ENCODE data around the gene NCEH1. TPM values are rescaled to one million over a fixed set of nuclear protein-coding genes. Genes with fewer than 3 reads are reported as not detected.

The NCEH1 gene
- total RNA-seq, 3 donors from 2014 or later = 4.5 to 5.9 (median 4.6) TPM

DNA sequence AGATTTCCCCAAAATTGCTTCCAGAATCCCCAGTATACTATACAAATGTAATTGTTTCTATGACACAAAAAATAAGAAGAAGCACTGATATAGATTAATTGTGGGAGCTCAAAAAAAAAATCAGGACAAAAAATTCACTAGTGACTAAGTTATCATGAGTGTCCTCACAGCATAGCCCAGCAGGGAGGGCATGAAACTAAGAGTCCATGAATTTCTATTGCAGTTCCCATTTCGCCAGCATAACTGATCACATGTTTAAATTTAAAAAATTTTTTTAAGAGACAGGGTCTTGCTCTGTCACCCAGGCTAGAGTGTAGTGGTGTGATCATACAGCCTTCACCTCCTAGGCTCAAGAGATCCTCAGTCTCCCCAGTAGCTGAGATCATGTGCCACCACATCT lies 10.6 kb downstream of the NCEH1 start:
- DNase-seq = no peak
- Mint-ChIP-seq H3K4me1 (ENCODE audit: low read depth) (peaks cover 7% of the 10 kb centered on the region), H3K27me3 (ENCODE audit: low read depth) (no peaks in the 10 kb centered on the region), H3K9me3 (no peaks in the 10 kb centered on the region), H3K36me3 (ENCODE audit: insufficient read depth) (peaks cover 8% of the 10 kb centered on the region), H3K4me3 (no peak overlapping the region)
- ATAC-seq = no peak

DNA sequence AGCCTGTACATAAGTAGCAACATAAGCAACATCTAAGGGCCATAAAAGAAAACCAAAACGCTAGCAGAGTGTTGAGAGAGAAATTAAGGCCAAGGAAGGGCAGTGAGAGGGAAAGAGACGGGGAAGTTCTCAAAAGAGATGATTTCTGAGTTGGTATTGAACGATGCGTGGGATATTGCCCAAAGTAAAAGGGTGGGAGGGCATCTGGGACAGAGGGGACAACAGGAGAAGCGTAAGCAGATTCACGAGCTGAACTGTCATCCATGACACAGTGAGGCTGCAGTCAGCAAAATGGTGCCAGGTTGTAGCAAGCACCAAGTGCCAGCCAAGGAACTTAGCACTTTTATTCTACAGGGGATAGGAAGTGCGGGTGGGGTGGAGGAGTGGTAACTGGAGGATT lies 11.8 kb downstream of the NCEH1 start:
- ATAC-seq = no peak
- Mint-ChIP-seq H3K27me3 (ENCODE audit: low read depth) (no peaks in the 10 kb centered on the region), H3K4me1 (ENCODE audit: low read depth) (peaks cover 8% of the 10 kb centered on the region), H3K36me3 (ENCODE audit: insufficient read depth) (peaks cover 8% of the 10 kb centered on the region), H3K4me3 (no peak overlapping the region), H3K9me3 (no peaks in the 10 kb centered on the region)
- DNase-seq = no peak

DNA sequence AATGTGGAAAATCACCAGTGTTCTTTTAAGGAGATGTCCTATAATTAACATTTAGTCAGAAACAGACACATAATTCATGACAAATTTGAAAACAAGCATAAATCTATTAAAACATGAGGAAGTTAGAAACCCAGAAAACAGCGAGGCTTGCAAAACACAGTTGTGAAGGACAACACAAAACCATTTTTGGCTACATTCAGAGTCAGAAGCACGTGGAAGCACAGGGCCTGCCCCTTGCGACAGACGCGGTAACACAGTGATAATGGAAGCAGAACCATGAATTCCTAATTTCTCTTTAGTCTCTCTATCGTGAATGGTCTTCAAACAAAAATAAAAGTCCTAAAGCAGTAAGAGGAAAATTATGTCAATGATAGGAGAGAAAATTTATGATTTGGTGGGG lies 12.2 kb downstream of the NCEH1 start:
- DNase-seq (no peak), ATAC-seq (no peak)
- H3K4me1 Mint-ChIP-seq (ENCODE audit: low read depth) = peaks cover 5% of the 10 kb centered on the region
- no peaks in the 10 kb centered on the region for H3K27me3 Mint-ChIP-seq (ENCODE audit: low read depth)
- no peaks in the 10 kb centered on the region for H3K9me3 Mint-ChIP-seq
- H3K4me3 Mint-ChIP-seq = no peak overlapping the region
- H3K36me3 Mint-ChIP-seq (ENCODE audit: insufficient read depth) = peaks cover 8% of the 10 kb centered on the region

DNA sequence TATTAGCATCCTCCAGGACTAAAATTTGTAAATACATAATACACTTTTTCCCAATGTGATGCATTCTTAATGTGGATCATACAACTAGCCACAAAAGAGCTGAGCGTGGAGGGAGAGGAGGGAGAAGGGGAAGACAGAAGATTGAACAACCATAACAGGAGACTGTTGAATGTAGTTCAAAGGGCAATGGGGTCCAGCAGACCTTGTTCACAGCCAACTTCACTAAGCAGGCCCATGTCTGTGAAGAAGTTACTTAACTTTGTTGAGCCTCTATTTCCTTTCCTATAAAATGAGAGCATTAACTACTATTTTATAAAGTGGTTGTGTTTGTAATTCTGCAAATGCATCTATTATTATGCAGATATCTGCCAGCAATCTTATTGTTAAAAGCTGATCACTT lies 13.3 kb downstream of the NCEH1 start:
- ATAC-seq = no peak
- Mint-ChIP-seq H3K27me3 (ENCODE audit: low read depth) (no peaks in the 10 kb centered on the region), H3K9me3 (no peaks in the 10 kb centered on the region)

DNA sequence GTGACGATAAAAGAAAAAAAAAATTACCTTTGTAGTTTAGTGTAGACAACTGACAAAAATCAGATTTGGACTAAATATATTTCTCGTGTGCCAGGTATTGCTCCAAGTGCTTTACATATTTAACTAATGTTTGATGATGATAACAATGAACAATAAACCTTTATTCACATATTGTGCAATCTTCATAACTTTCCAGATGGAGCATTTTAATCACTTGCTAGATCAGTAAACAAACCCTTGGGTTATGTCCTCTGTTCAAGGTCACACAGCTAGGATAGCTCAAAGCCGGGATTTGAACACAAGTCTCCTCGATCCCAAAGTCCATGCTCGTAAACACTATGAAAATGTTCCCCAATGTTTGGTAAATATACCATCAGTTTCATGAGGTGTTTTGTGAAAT lies 14.5 kb downstream of the NCEH1 start:
- no peaks in the 10 kb centered on the region for H3K27me3 Mint-ChIP-seq (ENCODE audit: low read depth)
- no peaks in the 10 kb centered on the region for H3K9me3 Mint-ChIP-seq
- no peak overlapping the region for H3K4me3 Mint-ChIP-seq
- peaks cover 11% of the 10 kb centered on the region for H3K4me1 Mint-ChIP-seq (ENCODE audit: low read depth)
- DNase-seq = no peak
- H3K36me3 Mint-ChIP-seq (ENCODE audit: insufficient read depth) = peaks cover 5% of the 10 kb centered on the region
- ATAC-seq = no peak

More for the DNA sequence above, 13.3 kb downstream of the NCEH1 start:
- peaks cover 8% of the 10 kb centered on the region for H3K36me3 Mint-ChIP-seq (ENCODE audit: insufficient read depth)
- no peak for DNase-seq
- no peak overlapping the region for H3K4me3 Mint-ChIP-seq
- H3K4me1 Mint-ChIP-seq (ENCODE audit: low read depth) = peaks cover 12% of the 10 kb centered on the region

DNA sequence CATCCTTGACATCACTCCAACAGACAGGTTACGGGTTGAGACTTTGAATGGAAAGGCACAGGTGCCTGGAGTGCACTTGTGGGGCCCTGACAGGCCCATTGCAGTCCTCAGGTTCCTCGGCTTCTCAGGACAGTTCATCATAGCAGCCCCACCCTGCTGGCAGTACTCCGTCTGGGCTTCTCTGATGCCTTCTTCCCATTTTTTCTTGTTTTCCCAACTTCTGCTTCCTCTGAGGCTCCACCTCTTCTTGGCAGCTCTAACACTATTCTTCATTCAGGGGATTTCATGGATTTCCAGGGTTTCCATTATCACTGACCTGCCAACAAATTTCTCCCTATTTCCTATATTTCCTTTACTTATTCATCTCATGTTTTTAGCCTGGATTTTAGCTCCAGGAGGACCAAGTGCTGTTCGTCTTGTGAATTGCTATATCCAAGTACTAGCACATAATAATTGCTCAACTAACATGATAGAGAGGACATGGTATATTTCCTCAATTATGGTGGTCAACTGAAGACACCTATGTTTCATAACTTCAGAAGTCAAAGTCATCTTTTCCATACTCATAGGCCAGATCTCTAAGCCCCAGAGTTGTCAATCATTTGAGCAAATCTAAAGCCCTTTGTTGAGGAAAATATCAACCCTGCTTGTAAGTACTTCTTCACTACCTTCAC lies 16.2 kb downstream of the NCEH1 start:
- Mint-ChIP-seq H3K4me1 (ENCODE audit: low read depth) (peaks cover 11% of the 10 kb centered on the region), H3K27me3 (ENCODE audit: low read depth) (no peaks in the 10 kb centered on the region), H3K4me3 (no peak overlapping the region), H3K9me3 (no peaks in the 10 kb centered on the region), H3K36me3 (ENCODE audit: insufficient read depth) (peaks cover 5% of the 10 kb centered on the region)
- DNase-seq (no peak), ATAC-seq (no peak)

DNA sequence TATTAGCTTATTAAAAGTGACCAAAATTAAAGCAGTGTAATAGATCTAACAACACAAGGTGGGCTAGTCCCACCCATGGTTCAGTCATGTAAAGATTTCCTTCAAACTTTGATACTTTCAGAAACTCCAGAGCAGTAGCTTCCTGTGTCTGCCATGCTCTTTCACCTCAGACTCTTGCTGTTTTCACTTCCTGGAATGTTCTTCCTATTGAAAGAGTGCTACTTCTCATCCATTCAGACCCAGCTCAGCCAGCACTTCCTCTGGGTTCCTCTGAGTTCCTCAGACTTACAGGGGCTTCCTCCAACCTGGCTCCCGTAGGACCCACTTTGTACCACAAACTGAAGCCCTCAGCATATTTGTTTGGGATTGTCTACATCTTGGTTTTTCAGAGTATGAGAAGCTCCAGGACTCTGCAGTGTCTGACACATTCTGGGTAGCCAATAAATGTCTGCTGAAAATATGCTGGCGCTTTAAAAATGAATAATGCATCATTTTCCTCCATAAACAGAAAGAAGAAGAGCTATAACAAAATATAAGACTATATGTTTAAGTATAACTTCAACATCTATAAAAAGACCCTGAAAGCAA lies 18.0 kb downstream of the NCEH1 start:
- no peaks in the 10 kb centered on the region for H3K36me3 Mint-ChIP-seq (ENCODE audit: insufficient read depth)
- ATAC-seq = no peak
- no peaks in the 10 kb centered on the region for H3K9me3 Mint-ChIP-seq
- H3K27me3 Mint-ChIP-seq (ENCODE audit: low read depth) = no peaks in the 10 kb centered on the region
- no peak overlapping the region for H3K4me3 Mint-ChIP-seq
- DNase-seq = no peak
- H3K4me1 Mint-ChIP-seq (ENCODE audit: low read depth) = peaks cover 10% of the 10 kb centered on the region

DNA sequence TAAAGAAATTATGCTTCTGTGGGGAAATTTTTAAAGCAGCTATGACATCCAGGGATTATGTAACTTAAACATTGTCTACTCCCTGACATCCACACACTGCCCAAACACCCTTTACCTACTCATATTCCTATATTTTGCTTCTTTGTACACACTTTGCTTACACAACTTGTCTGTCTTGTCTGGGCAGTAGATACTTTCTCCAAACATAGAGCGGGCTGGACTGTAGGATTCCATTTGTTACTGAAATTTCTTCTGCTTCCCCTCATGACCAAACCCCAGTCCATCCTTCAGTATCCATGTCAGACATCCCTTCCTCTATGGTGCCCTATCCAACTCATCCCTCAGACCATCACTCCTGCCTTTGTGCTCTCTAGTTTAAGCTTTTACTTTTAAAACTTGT lies 19.9 kb downstream of the NCEH1 start:
- Mint-ChIP-seq H3K4me1 (ENCODE audit: low read depth) (peaks cover 10% of the 10 kb centered on the region), H3K4me3 (no peak overlapping the region), H3K27me3 (ENCODE audit: low read depth) (no peaks in the 10 kb centered on the region), H3K9me3 (no peaks in the 10 kb centered on the region), H3K36me3 (ENCODE audit: insufficient read depth) (no peaks in the 10 kb centered on the region)
- ATAC-seq (no peak), DNase-seq (no peak)

DNA sequence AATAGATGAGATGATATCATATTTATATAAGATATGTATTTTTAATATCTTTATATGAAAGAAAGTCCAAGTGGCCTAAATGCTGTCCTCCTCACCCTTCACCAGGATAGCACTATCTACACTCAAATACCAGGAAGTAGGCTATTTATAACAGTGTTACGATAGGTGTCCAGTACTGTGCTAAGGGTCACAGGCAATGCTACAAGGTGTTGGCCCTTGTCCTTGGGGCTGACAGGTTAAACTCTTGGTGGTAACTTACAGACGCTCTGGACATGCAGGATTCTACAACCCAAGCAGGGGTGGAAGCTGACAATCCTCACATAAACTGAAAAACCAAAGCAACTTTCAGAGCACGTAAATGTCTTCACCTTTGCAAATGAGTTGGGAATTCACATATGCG lies 22.3 kb downstream of the NCEH1 start:
- Mint-ChIP-seq H3K36me3 (ENCODE audit: insufficient read depth) (no peaks in the 10 kb centered on the region), H3K4me1 (ENCODE audit: low read depth) (peaks cover 8% of the 10 kb centered on the region), H3K4me3 (no peak overlapping the region), H3K27me3 (ENCODE audit: low read depth) (no peaks in the 10 kb centered on the region), H3K9me3 (no peaks in the 10 kb centered on the region)
- no peak for ATAC-seq
- no peak for DNase-seq

DNA sequence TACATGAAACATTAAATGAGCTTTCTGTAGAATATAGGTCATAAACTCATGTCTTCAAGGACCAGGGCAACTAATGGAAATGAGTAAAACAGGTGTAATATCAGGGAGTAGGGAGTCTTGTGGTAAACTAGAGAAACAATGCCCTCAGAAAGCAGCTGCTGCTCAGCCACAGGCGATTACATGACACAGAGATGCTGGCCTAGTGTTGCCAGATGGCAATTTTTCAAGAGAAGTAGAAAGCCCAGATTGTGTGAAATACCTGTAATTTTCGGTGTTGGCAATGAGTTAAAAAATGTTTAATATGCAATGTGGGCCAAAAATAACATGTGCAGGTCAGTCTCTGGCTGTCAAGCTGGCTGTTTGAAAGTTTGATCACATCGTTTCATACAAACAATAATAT lies 23.4 kb downstream of the NCEH1 start:
- Mint-ChIP-seq H3K27me3 (ENCODE audit: low read depth) (no peaks in the 10 kb centered on the region), H3K36me3 (ENCODE audit: insufficient read depth) (no peaks in the 10 kb centered on the region), H3K4me1 (ENCODE audit: low read depth) (peaks cover under 1% of the 10 kb centered on the region), H3K4me3 (no peak overlapping the region), H3K9me3 (no peaks in the 10 kb centered on the region)
- ATAC-seq (no peak), DNase-seq (no peak)

DNA sequence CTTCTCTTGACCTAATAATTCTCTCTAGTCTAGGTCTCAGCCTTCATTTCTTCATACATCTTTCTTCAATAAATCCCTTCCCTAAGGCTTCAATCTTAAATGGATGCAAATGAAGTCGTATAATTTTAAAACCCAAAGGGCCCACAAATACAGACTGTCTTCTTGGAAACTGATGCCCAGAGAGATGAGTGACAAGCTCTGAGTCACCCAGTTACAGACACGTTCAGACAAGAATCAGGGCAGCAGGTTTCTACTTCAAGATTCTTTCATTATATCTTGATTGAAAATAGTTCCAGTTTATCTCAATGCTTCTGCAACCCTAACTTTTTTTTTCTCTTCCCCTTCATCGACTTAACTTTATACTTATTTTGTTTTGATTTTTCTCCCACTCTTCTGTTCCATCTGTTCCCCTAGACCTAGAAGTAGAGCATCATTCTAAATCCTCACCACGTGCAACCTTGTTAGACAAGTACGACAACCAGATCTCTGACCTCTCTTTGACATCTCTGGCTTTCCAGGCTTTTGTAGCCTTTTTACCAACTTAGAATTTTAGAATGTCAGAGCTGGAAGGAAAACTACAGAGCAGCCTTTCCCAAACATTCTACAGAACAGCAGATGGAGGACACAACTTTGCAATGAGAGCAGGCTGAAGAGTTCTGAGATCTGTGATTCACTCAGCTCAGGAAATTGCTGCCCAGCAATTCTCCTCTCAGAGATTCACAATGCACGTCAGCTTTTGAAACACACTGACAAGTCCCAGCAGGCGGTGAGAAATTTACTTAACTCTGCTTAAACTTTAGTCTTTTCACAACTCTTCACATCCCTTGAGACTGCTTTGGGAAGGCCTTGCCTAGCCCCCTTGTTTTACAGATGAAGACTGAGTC lies 25.3 kb downstream of the NCEH1 start:
- H3K9me3 Mint-ChIP-seq = no peaks in the 10 kb centered on the region
- H3K36me3 Mint-ChIP-seq (ENCODE audit: insufficient read depth) = no peaks in the 10 kb centered on the region
- no peaks in the 10 kb centered on the region for H3K27me3 Mint-ChIP-seq (ENCODE audit: low read depth)
- H3K4me3 Mint-ChIP-seq = no peak overlapping the region
- DNase-seq (no peak), ATAC-seq (no peak)
- H3K4me1 Mint-ChIP-seq (ENCODE audit: low read depth) = no peaks in the 10 kb centered on the region

DNA sequence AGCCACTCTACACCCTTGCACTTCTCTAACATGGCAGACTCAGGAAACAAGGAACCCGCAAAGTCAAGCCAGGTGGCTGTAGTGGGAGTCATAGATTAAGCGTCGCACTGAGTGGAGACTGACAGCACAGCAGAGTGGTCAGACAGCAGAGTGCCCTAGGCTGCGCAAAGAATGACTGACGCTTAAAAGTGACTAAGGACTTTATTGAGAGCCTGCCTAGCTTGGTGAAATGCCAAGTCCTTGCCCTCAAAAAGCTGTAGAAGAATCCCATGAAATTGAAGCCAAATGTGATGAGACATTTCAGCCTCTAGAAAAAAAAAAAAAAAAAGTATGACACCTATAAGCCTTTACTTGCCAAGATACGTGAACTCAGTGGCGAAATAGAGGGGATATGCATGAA lies 30.2 kb downstream of the NCEH1 start:
- H3K4me3 Mint-ChIP-seq = no peak overlapping the region
- no peaks in the 10 kb centered on the region for H3K27me3 Mint-ChIP-seq (ENCODE audit: low read depth)
- no peaks in the 10 kb centered on the region for H3K4me1 Mint-ChIP-seq (ENCODE audit: low read depth)
- ATAC-seq (no peak), DNase-seq (no peak)
- H3K36me3 Mint-ChIP-seq (ENCODE audit: insufficient read depth) = no peaks in the 10 kb centered on the region
- no peaks in the 10 kb centered on the region for H3K9me3 Mint-ChIP-seq

DNA sequence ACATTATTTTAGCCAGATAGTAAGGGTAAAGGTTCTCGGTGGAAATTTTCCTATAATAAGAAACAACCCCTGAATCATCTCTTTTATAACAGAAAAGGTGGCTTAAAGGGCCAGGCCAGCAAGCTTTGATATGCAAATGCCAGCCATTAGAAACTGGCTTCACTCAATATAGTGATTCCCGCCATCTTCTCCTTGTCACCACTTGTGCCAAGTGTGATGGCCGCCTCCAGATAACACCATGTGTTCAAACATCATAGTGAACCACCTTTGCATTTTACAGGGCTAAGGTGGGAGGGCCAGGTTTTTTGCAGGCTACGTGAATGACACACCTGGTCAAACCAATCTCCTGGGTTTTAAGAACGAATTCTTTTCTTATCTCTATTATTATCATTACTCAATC lies 31.3 kb downstream of the NCEH1 start:
- H3K27me3 Mint-ChIP-seq (ENCODE audit: low read depth) = no peaks in the 10 kb centered on the region
- H3K9me3 Mint-ChIP-seq = no peaks in the 10 kb centered on the region
- H3K4me3 Mint-ChIP-seq = no peak overlapping the region
- no peaks in the 10 kb centered on the region for H3K36me3 Mint-ChIP-seq (ENCODE audit: insufficient read depth)
- ATAC-seq (no peak), DNase-seq (no peak)
- no peaks in the 10 kb centered on the region for H3K4me1 Mint-ChIP-seq (ENCODE audit: low read depth)

DNA sequence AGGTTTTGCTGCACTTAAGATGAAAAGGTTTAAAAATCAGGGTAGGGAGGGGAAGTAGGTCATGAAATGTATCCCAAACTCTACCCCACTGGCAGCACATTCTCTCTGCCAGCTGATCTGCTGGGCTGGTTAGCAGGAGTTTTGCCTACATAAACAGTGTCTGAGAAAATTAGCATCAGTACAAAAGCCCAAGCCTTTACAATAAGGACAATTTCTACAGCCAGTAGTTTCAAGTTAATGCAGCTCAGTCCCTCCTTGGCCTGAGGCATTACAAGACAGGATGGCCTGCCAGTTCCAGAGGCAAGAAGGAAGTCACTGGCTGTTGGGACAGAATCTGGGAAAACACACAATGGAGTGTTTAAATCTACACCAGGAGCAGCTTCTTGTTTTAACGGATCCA lies 32.8 kb downstream of the NCEH1 start:
- H3K4me1 Mint-ChIP-seq (ENCODE audit: low read depth) = no peaks in the 10 kb centered on the region
- no peaks in the 10 kb centered on the region for H3K36me3 Mint-ChIP-seq (ENCODE audit: insufficient read depth)
- no peaks in the 10 kb centered on the region for H3K27me3 Mint-ChIP-seq (ENCODE audit: low read depth)
- ATAC-seq (no peak), DNase-seq (no peak)
- H3K4me3 Mint-ChIP-seq = no peak overlapping the region
- H3K9me3 Mint-ChIP-seq = no peaks in the 10 kb centered on the region
